OCI-LY1 (cell line): ENCODE measurements around the gene CYB5A.

Experiments
- EZH2 ChIP-seq: fragments of 200-600 bp; sonication (generic), shearing (Covaris generic); IDR thresholded peaks from 2 replicates; pipeline ENCODE4 v1.8.0; 2017; ENCODE audit warnings: borderline replicate concordance, mixed run types, mild to moderate bottlenecking, antibody characterized with exemption, low read length, moderate library complexity, mixed read lengths
- TF ChIP-seq, protein P1 (sequence below): fragments of 200-600 bp; sonication (generic), shearing (Covaris generic); IDR thresholded peaks from 2 replicates; pipeline ENCODE4 v1.5.1; 2017; ENCODE audit warnings: mild to moderate bottlenecking, antibody characterized with exemption, low read length, moderate library complexity, mixed read lengths

DNA sequence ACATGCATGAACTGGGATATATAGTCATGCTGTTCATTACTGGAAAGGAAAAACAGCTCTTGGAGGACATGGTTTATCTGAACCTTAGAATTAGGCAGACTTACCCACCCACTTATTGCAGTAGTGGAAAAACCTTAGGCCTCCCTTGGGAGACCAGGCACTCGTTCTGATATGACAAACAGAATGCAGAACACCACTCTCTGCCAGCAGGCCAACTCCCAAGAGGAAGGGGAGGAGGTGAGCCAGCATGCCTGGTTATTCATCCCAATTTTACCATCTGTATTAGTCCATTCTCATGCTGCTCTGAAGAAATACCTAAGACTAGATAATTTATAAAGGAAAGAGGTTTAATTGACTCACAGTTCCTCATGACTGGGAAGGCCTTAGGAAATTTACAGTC lies 41.3 kb upstream of the CYB5A start:
- TF ChIP-seq, protein P1, sequence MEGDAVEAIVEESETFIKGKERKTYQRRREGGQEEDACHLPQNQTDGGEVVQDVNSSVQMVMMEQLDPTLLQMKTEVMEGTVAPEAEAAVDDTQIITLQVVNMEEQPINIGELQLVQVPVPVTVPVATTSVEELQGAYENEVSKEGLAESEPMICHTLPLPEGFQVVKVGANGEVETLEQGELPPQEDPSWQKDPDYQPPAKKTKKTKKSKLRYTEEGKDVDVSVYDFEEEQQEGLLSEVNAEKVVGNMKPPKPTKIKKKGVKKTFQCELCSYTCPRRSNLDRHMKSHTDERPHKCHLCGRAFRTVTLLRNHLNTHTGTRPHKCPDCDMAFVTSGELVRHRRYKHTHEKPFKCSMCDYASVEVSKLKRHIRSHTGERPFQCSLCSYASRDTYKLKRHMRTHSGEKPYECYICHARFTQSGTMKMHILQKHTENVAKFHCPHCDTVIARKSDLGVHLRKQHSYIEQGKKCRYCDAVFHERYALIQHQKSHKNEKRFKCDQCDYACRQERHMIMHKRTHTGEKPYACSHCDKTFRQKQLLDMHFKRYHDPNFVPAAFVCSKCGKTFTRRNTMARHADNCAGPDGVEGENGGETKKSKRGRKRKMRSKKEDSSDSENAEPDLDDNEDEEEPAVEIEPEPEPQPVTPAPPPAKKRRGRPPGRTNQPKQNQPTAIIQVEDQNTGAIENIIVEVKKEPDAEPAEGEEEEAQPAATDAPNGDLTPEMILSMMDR: no peak
- TF ChIP-seq EZH2: no peak
